Measurements from ENCODE around the gene TNFAIP8.

Gene TNFAIP8

DNA sequence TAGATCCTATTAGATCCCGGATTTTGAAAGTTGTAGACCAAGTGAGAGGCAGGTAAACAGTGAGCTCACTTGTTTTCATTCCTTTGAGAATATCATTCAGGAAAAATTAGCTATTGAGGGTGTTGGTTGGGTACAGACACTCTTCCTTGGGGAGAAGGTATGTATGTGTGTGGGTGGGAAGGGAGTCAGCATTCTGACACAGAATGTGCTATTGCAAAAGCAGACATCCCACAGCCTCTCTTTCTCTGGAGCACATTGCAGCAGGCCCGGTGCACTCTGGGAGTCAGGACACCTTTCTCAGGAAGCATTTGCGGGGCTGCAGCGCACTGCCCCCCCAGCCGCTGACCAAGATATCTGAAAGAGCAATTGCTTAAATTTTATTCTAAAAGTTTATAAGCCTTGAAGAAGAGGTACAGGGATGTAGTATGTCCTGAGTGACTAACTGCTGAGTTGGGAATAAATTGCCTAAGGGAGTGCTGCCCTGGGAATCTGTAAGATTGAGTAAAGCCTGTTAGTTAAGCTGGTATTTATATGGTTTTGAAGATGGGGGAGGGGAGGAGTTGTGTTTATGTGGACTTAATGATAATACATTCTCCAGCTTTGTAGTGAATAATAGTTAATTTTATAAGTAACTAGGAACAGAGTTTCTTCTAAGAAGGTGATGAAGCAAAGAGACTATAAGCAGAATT, 5.2 kb downstream of the TNFAIP8 start:
- FAIRE-seq (no peak), DNase-seq (ENCODE audit: insufficient read length, low spot score) (no peak)

GRCh38 chr5:119361594-119362125, 5.8 kb downstream of the TNFAIP8 start:
- no peak for TF ChIP-seq POLR2A (IDR thresholded peaks at IDR 0.05; ENCODE audit: low read depth, low read length)
- DNase-seq (ENCODE audit: insufficient read length, low spot score) (no peak), FAIRE-seq (no peak)

More for the DNA sequence above, 5.2 kb downstream of the TNFAIP8 start:
- no peak for TF ChIP-seq POLR2A (IDR thresholded peaks at IDR 0.05; ENCODE audit: low read depth, low read length)

GRCh38 chr5:119362714-119363113, 6.9 kb downstream of the TNFAIP8 start:
- TF ChIP-seq POLR2A (IDR thresholded peaks at IDR 0.05; ENCODE audit: low read depth, low read length) = no peak
- DNase-seq (ENCODE audit: insufficient read length, low spot score) (no peak), FAIRE-seq (no peak)

- FAIRE-seq (no peak), DNase-seq (ENCODE audit: insufficient read length, low spot score) (no peak)
- no peak for TF ChIP-seq POLR2A (IDR thresholded peaks at IDR 0.05; ENCODE audit: low read depth, low read length)
These were observed 7.5 kb downstream of the TNFAIP8 start for GRCh38 chr5:119363271-119363670.

GRCh38 chr5:119363936-119364335, 8.1 kb downstream of the TNFAIP8 start:
- DNase-seq (ENCODE audit: insufficient read length, low spot score) = no peak
- no peak for TF ChIP-seq POLR2A (IDR thresholded peaks at IDR 0.05; ENCODE audit: low read depth, low read length)
- FAIRE-seq = no peak

GRCh38 chr5:119365847-119366539, 10.2 kb downstream of the TNFAIP8 start:
- DNase-seq (ENCODE audit: insufficient read length, low spot score) (no peak), FAIRE-seq (no peak)
- TF ChIP-seq POLR2A (IDR thresholded peaks at IDR 0.05; ENCODE audit: low read depth, low read length) = no peak

GRCh38 chr5:119366540-119366881, 10.7 kb downstream of the TNFAIP8 start:
- TF ChIP-seq POLR2A (IDR thresholded peaks at IDR 0.05; ENCODE audit: low read depth, low read length) = no peak
- no peak for DNase-seq (ENCODE audit: insufficient read length, low spot score)
- no peak for FAIRE-seq

- DNase-seq (ENCODE audit: insufficient read length, low spot score) = no peak
- FAIRE-seq = peak; percentile 52
- TF ChIP-seq POLR2A (IDR thresholded peaks at IDR 0.05; ENCODE audit: low read depth, low read length) = no peak
These were observed 11.9 kb downstream of the TNFAIP8 start for GRCh38 chr5:119367502-119368237.

DNA sequence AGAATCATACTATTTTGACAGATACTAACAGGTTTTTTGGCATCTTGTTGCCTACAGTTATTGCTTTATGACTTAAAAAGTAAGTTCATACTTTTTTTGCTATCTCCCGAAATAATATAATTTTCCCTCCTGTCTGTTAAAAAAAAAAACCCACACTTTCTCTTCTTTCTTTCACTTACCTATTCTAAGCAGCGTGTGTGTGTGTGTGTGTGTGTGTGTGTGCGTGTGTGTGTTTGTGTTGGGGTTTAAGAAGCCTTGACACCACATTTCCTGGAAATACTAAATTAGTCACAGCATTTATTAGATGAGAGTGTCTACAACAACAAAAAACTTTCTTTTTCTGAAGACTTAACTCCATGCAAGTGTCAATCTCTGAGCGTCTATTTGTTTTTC, 12.4 kb downstream of the TNFAIP8 start:
- no peak for TF ChIP-seq POLR2A (IDR thresholded peaks at IDR 0.05; ENCODE audit: low read depth, low read length)
- FAIRE-seq (no peak), DNase-seq (ENCODE audit: insufficient read length, low spot score) (no peak)

DNA sequence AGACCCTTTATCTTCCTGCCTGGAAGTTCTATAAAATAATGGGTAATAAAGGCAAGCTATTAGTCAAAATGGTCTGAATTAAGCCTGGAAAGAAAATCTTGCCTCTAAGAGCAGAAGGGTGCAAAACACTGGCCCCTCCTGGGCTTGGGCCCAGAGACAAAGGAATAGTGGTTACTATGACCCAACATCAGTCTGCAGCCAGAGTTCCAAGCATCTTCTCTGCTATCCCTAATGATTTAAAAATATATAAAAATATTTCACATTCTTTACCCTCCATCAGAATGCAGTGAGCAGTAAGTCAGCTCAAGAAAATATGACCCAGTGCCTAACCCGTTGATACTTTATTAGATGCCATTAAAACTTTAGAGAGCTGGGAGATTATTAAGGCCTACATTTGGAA, 14.7 kb downstream of the TNFAIP8 start:
- no peak for TF ChIP-seq POLR2A (IDR thresholded peaks at IDR 0.05; ENCODE audit: low read depth, low read length)
- no peak for FAIRE-seq
- DNase-seq (ENCODE audit: insufficient read length, low spot score) = no peak

DNA sequence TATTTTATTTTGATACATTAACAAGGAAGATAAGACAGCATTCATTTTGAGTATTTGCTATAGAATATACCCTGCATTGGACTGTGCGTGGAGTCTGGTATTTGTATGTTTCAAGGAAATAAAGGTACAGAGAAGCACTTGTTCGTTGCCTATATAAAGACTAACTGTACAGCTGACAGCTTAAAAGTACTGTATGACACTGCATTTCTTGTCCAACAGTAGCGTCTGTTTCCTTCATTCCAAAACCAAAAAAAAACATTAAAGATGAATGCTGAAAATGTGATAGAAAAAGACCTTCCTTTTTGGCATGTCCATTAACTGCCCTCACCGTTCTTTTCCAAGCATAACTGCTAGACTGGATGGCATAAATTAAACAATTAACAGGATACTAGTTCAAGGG, 15.3 kb downstream of the TNFAIP8 start:
- FAIRE-seq = no peak
- no peak for TF ChIP-seq POLR2A (IDR thresholded peaks at IDR 0.05; ENCODE audit: low read depth, low read length)

GRCh38 chr5:119373449-119373858, 17.6 kb downstream of the TNFAIP8 start:
- no peak for DNase-seq (ENCODE audit: insufficient read length, low spot score)
- no peak for FAIRE-seq
- TF ChIP-seq POLR2A (IDR thresholded peaks at IDR 0.05; ENCODE audit: low read depth, low read length) = no peak

More for the DNA sequence above, 15.3 kb downstream of the TNFAIP8 start:
- no peak for DNase-seq (ENCODE audit: insufficient read length, low spot score)

DNA sequence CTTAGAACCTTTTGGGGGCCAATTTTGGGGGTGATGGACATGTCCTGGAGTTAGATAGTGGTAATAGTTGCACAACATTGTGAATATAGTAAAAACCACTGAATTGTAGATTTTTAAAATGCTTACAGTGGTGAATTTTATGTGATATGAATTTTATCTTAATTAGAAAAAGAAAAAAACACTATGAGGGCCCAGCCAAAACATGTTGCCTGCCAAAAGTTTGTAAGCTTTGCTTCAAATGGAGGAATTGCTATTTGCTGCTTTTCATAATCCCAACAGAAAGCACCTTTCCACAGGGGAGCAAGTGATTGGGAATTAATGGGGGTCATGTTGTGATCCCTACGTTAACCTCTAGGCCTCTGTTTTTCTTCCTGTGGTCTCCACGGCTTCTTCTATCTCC, 19.1 kb downstream of the TNFAIP8 start:
- no peak for DNase-seq (ENCODE audit: insufficient read length, low spot score)
- TF ChIP-seq POLR2A (IDR thresholded peaks at IDR 0.05; ENCODE audit: low read depth, low read length) = no peak
- FAIRE-seq = no peak

- TF ChIP-seq POLR2A (IDR thresholded peaks at IDR 0.05; ENCODE audit: low read depth, low read length) = no peak
- no peak for DNase-seq (ENCODE audit: insufficient read length, low spot score)
- no peak for FAIRE-seq
These were observed 21.2 kb downstream of the TNFAIP8 start for GRCh38 chr5:119377066-119377465.
